ENCODE data around the gene ERMN. TPM values are rescaled to one million over a fixed set of nuclear protein-coding genes. Genes with fewer than 3 reads are reported as not detected.

ERMN gene
- total RNA-seq, 1 donor = 1.4 TPM

- H3K4me2 ChIP-seq (ENCODE audit: insufficient read depth, low read length) = no peak overlapping the region
- TF ChIP-seq CTCF (IDR thresholded peaks at IDR 0.05; ENCODE audit: extremely low read depth, low read depth, low read length) = no peak
- no peaks in the 10 kb centered on the region for H3K79me2 ChIP-seq (ENCODE audit: insufficient read depth, low read length)
- no peak overlapping the region for H3K27ac ChIP-seq (ENCODE audit: low read depth, low read length)
- no peaks in the 10 kb centered on the region for H4K20me1 ChIP-seq (ENCODE audit: insufficient read depth, low read length)
- no peaks in the 10 kb centered on the region for H3K27me3 ChIP-seq (ENCODE audit: insufficient read depth, low read length)
- no peaks in the 10 kb centered on the region for H3K9me3 ChIP-seq (ENCODE audit: low read depth, low read length)
- no peak overlapping the region for H3K4me3 ChIP-seq (ENCODE audit: insufficient read depth, low read length)
- peaks cover 11% of the 10 kb centered on the region for H3K4me1 ChIP-seq (ENCODE audit: insufficient read depth, low read length)
- H2AFZ ChIP-seq (ENCODE audit: low read length) = no peak overlapping the region
- no peak for DNase-seq (ENCODE audit: insufficient read length, low spot score, missing footprints)
- H3K36me3 ChIP-seq (ENCODE audit: insufficient read depth, low read length) = no peaks in the 10 kb centered on the region
These were observed 5.8 kb downstream of the ERMN start for GRCh38 chr2:157319795-157320194.

GRCh38 chr2:157318884-157319283, 6.7 kb downstream of the ERMN start:
- H3K4me1 ChIP-seq (ENCODE audit: insufficient read depth, low read length) = peaks cover 11% of the 10 kb centered on the region
- no peak overlapping the region for H3K4me3 ChIP-seq (ENCODE audit: insufficient read depth, low read length)
- DNase-seq (ENCODE audit: insufficient read length, low spot score, missing footprints) = no peak
- no peak overlapping the region for H2AFZ ChIP-seq (ENCODE audit: low read length)
- H3K27ac ChIP-seq (ENCODE audit: low read depth, low read length) = no peak overlapping the region
- TF ChIP-seq CTCF (IDR thresholded peaks at IDR 0.05; ENCODE audit: extremely low read depth, low read depth, low read length) = no peak
- no peaks in the 10 kb centered on the region for H3K36me3 ChIP-seq (ENCODE audit: insufficient read depth, low read length)
- no peak overlapping the region for H3K4me2 ChIP-seq (ENCODE audit: insufficient read depth, low read length)
- H3K9me3 ChIP-seq (ENCODE audit: low read depth, low read length) = no peaks in the 10 kb centered on the region
- no peaks in the 10 kb centered on the region for H3K27me3 ChIP-seq (ENCODE audit: insufficient read depth, low read length)
- H3K79me2 ChIP-seq (ENCODE audit: insufficient read depth, low read length) = no peaks in the 10 kb centered on the region
- H4K20me1 ChIP-seq (ENCODE audit: insufficient read depth, low read length) = no peaks in the 10 kb centered on the region

GRCh38 chr2:157315901-157316300, 9.7 kb downstream of the ERMN start:
- DNase-seq (ENCODE audit: insufficient read length, low spot score, missing footprints) = no peak
- Histone ChIP-seq H3K36me3 (ENCODE audit: insufficient read depth, low read length) (no peaks in the 10 kb centered on the region), H2AFZ (ENCODE audit: low read length) (no peak overlapping the region), H3K4me2 (ENCODE audit: insufficient read depth, low read length) (no peak overlapping the region), H4K20me1 (ENCODE audit: insufficient read depth, low read length) (no peaks in the 10 kb centered on the region), H3K4me1 (ENCODE audit: insufficient read depth, low read length) (peaks cover 28% of the 10 kb centered on the region), H3K4me3 (ENCODE audit: insufficient read depth, low read length) (no peak overlapping the region), H3K27me3 (ENCODE audit: insufficient read depth, low read length) (no peaks in the 10 kb centered on the region), H3K9me3 (ENCODE audit: low read depth, low read length) (no peaks in the 10 kb centered on the region), H3K79me2 (ENCODE audit: insufficient read depth, low read length) (no peaks in the 10 kb centered on the region), H3K27ac (ENCODE audit: low read depth, low read length) (no peak overlapping the region)
- TF ChIP-seq CTCF (IDR thresholded peaks at IDR 0.05; ENCODE audit: extremely low read depth, low read depth, low read length) = no peak

- Histone ChIP-seq H4K20me1 (ENCODE audit: insufficient read depth, low read length) (no peaks in the 10 kb centered on the region), H3K4me3 (ENCODE audit: insufficient read depth, low read length) (no peak overlapping the region), H3K9me3 (ENCODE audit: low read depth, low read length) (no peaks in the 10 kb centered on the region), H2AFZ (ENCODE audit: low read length) (no peak overlapping the region), H3K79me2 (ENCODE audit: insufficient read depth, low read length) (no peaks in the 10 kb centered on the region), H3K4me2 (ENCODE audit: insufficient read depth, low read length) (peak overlapping the region; percentile 73), H3K27ac (ENCODE audit: low read depth, low read length) (peak overlapping the region; percentile 79), H3K4me1 (ENCODE audit: insufficient read depth, low read length) (peaks cover 22% of the 10 kb centered on the region), H3K27me3 (ENCODE audit: insufficient read depth, low read length) (no peaks in the 10 kb centered on the region), H3K36me3 (ENCODE audit: insufficient read depth, low read length) (peaks cover 20% of the 10 kb centered on the region)
- TF ChIP-seq CTCF (IDR thresholded peaks at IDR 0.05; ENCODE audit: extremely low read depth, low read depth, low read length) = no peak
- no peak for DNase-seq (ENCODE audit: insufficient read length, low spot score, missing footprints)
These were observed 12.6 kb downstream of the ERMN start for GRCh38 chr2:157312866-157313486.
